Right atrium auricular region (tissue), 2 donors: ENCODE results near the gene FGF1. TPM values are rescaled to one million over a fixed set of nuclear protein-coding genes. Genes with fewer than 3 reads are reported as not detected.

Source experiments
- DNase-seq: peaks from one replicate; pipeline ENCODE4 v3.0.0-alpha.2; 2019; ENCODE audit warnings: low spot score
- H3K27ac ChIP-seq, 2 donors: fragments of 200-600 bp; sonication (generic); 1 replicate in 1 of 2; 2 replicates in 1 of 2; pipeline ENCODE4 v1.5.1; 2016 to 2019
- H3K27me3 ChIP-seq, 2 donors: fragments of 200-600 bp; sonication (generic); one replicate each; pipeline versions ENCODE4 v1.5.1 to v1.6.0; 2017 to 2019
- H3K36me3 ChIP-seq: fragments of 200-600 bp; sonication (generic); one replicate; pipeline ENCODE4 v1.5.1; 2016
- H3K4me1 ChIP-seq, 2 donors: fragments of 200-600 bp; sonication (generic); one replicate each; pipeline versions ENCODE4 v1.5.1 to v1.6.0; 2017 to 2019
- H3K4me3 ChIP-seq, 2 donors: fragments of 200-600 bp; sonication (generic); 1 replicate in 1 of 2; 2 replicates in 1 of 2; pipeline ENCODE4 v1.5.1; 2017 to 2019; ENCODE audit warnings: mild to moderate bottlenecking in 1 of 2, moderate library complexity in 1 of 2
- H3K9me3 ChIP-seq, 2 donors: fragments of 200-600 bp; sonication (generic); one replicate each; pipeline ENCODE4 v1.5.1; 2019
- total RNA-seq, 2 donors: library from RNA; depleted of rRNA; stranded (reverse); fragments of >200 nt; gene quantifications; one replicate each; pipeline ENCODE4 v1.1.0, GENCODE V29; 2016
- TF ChIP-seq, protein P1 (sequence below), 2 donors: fragments of 200-600 bp; sonication (generic); IDR thresholded peaks; one replicate each; pipeline ENCODE4 v1.5.1; 2019; ENCODE audit warnings: antibody characterized with exemption in 2 of 2

The FGF1 gene
- total RNA-seq, 2 donors from 2014 or later, result 35.3 to 47.9 TPM

DNA sequence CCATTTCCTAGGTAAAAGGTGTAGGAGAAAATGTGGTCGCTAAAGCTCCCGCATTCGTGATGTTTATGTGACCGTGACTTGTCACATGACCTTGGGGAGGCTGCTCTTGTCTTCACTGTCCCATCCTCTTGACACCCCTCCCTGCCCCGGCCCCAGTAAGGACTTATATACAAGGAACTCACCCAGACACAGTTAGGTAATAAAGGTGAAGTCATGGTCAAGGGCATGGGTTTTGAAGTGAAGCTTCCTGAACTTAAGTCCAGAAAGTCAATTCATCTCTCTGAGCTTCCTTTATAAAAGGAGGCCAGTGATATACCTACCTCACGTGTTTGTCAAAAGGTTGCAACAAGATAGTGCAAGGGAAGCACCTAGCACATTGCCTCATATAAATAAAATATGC, 17.6 kb downstream of the FGF1 start:
- no peaks in the 10 kb centered on the region for H3K27me3 ChIP-seq
- no peaks in the 10 kb centered on the region for H3K36me3 ChIP-seq
- no peak for DNase-seq
- H3K27ac ChIP-seq, result peak overlapping the region in 1 of 2 donors; percentile 6
- TF ChIP-seq, protein P1, sequence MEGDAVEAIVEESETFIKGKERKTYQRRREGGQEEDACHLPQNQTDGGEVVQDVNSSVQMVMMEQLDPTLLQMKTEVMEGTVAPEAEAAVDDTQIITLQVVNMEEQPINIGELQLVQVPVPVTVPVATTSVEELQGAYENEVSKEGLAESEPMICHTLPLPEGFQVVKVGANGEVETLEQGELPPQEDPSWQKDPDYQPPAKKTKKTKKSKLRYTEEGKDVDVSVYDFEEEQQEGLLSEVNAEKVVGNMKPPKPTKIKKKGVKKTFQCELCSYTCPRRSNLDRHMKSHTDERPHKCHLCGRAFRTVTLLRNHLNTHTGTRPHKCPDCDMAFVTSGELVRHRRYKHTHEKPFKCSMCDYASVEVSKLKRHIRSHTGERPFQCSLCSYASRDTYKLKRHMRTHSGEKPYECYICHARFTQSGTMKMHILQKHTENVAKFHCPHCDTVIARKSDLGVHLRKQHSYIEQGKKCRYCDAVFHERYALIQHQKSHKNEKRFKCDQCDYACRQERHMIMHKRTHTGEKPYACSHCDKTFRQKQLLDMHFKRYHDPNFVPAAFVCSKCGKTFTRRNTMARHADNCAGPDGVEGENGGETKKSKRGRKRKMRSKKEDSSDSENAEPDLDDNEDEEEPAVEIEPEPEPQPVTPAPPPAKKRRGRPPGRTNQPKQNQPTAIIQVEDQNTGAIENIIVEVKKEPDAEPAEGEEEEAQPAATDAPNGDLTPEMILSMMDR (IDR thresholded peaks at IDR 0.05), result no peak
- H3K4me1 ChIP-seq, result peaks cover 0 to 18% of the 10 kb centered on the region in 2 donors
- H3K9me3 ChIP-seq, result no peaks in the 10 kb centered on the region
- H3K4me3 ChIP-seq, result no peak overlapping the region

DNA sequence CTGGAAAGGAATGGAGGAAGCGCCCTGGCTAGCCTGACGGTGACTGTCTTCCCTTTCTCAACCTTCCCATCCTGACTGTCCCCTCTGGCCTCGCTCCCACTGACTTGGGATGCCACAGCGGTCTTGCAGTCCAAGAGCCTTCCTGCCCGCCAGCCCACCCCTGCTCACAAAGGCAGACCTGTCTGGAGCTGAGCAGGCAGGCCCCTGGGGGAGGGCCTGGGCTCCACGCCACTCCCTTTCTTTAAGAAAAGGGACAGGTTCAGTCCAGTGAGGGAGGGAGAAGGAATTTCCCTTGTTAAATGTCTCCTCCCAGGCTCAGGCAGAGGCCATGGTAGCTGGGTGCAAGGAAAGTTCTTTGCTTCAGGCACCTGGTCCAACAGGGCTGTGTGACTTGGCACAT, 18.1 kb downstream of the FGF1 start:
- no peaks in the 10 kb centered on the region for H3K36me3 ChIP-seq
- H3K4me1 ChIP-seq, result peaks cover 0 to 18% of the 10 kb centered on the region in 2 donors
- TF ChIP-seq, protein P1 (IDR thresholded peaks at IDR 0.05), result no peak
- no peak overlapping the region for H3K27ac ChIP-seq
- H3K4me3 ChIP-seq, result no peak overlapping the region
- H3K9me3 ChIP-seq, result no peaks in the 10 kb centered on the region
- no peaks in the 10 kb centered on the region for H3K27me3 ChIP-seq
- no peak for DNase-seq

DNA sequence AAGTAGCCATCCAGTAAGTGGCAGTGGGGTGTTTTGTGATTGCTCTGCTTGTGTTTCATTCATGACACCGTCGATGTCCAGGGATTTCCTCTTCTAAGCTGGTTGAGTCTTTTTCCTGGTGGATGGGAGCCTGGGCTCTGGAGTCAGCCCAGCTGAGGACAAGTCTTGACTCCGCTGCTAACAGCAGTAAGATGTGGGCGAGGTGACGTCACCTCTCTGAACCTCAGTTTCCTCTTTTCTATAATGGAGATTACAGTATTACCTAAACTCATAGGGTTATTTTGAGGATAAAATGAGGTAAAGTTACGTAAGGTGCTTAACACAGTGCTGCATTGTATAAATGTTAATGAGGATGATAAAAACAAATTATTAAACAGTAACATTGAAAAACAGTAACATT, 21.3 kb downstream of the FGF1 start:
- TF ChIP-seq, protein P1 (IDR thresholded peaks at IDR 0.05), result no peak
- peaks cover 0 to 12% of the 10 kb centered on the region in 2 donors for H3K4me1 ChIP-seq
- no peaks in the 10 kb centered on the region for H3K36me3 ChIP-seq
- no peak for DNase-seq
- H3K4me3 ChIP-seq, result no peak overlapping the region
- no peaks in the 10 kb centered on the region for H3K27me3 ChIP-seq
- no peaks in the 10 kb centered on the region for H3K9me3 ChIP-seq
- no peak overlapping the region for H3K27ac ChIP-seq

DNA sequence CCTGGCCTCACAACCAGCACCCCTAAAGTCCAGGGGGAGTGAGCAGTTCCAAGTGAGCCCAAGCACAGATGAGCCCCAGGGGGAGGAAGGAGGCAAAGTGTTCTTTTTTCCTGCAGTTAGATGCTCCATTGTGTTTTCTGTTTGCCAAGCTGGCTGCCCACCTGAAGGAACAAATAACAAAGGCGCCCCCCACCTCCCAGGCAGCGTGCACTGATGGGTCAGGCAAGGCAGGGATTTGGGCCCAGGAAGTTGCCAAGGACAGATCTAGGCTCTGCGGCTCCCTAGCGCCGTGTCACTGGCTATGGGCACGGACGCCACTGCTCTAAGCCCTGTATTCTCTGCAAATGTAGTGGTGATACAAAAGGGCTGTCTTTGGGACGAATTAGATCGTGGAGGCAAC, 21.8 kb downstream of the FGF1 start:
- TF ChIP-seq, protein P1 (IDR thresholded peaks at IDR 0.05), result no peak
- Histone ChIP-seq H3K9me3 (no peaks in the 10 kb centered on the region), H3K4me3 (no peak overlapping the region), H3K36me3 (no peaks in the 10 kb centered on the region), H3K27ac (no peak overlapping the region), H3K27me3 (no peaks in the 10 kb centered on the region), H3K4me1 (peaks cover 0 to 7% of the 10 kb centered on the region in 2 donors)
- DNase-seq, result no peak

DNA sequence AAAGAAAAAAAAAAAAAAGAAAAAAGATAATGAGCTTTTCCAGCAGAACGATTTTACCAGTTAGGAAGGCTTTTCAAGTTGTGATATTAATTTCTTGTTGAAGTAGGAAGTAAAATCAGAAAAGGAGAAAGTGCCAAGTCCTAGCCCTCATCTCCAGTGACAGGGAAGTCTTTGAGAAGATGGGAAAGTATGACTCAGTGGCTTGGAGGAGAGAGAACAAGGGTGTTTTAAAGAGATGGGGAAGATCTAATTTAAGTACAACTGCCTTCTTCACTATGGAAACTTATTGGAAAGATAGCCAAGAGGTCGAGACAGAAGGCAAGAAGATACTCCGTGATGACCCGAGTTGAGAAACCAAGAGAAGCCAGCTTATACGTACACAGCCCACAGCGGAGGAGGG, 22.6 kb downstream of the FGF1 start:
- Histone ChIP-seq H3K36me3 (no peaks in the 10 kb centered on the region), H3K27me3 (no peaks in the 10 kb centered on the region), H3K4me1 (no peaks in the 10 kb centered on the region), H3K9me3 (no peaks in the 10 kb centered on the region), H3K27ac (no peak overlapping the region), H3K4me3 (no peak overlapping the region)
- TF ChIP-seq, protein P1 (IDR thresholded peaks at IDR 0.05), result no peak
- no peak for DNase-seq

DNA sequence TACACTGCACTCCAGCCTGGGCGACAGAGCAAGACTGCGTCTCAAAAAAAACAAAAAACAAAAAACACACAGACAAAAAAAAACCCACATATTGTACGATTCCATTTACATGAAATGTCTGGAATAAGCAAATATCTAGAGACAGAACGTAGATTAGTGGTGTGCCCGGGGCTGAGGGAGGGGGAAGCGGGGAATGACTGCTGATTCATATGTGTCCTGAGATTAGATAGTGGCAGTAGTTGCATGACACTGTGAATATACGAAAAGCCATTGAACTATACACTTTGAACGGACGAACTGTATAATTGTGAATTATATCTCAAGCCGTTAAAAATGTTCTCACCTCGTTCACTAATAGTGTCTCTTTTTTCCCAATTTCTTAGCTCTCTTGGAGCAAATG, 23.9 kb downstream of the FGF1 start:
- no peak for DNase-seq
- H3K9me3 ChIP-seq, result no peaks in the 10 kb centered on the region
- no peak overlapping the region for H3K4me3 ChIP-seq
- no peaks in the 10 kb centered on the region for H3K27me3 ChIP-seq
- no peak overlapping the region for H3K27ac ChIP-seq
- TF ChIP-seq, protein P1 (IDR thresholded peaks at IDR 0.05), result no peak
- no peaks in the 10 kb centered on the region for H3K4me1 ChIP-seq
- no peaks in the 10 kb centered on the region for H3K36me3 ChIP-seq
